Stimulated activated CD4-positive, alpha-beta T cell treated with anti-CD3 and anti-CD28 coated beads, Interleukin-1b, Interleukin-23, amount 100 ng/mL, for 24 hours (primary cell): ENCODE data around the gene ATRAID.
"Not testable (repeated sequence)": the region's sequence is repeated elsewhere in the genome, so short reads cannot be mapped to it uniquely, and the experiment has no call there.

Experiments used
- DNase-seq, 4 experiments: peaks; one replicate each; pipeline ENCODE4 v3.0.0-alpha.2; 2020; ENCODE audit warnings: low read depth in 4 of 4, low spot score in 1 of 4

The ATRAID gene

DNA sequence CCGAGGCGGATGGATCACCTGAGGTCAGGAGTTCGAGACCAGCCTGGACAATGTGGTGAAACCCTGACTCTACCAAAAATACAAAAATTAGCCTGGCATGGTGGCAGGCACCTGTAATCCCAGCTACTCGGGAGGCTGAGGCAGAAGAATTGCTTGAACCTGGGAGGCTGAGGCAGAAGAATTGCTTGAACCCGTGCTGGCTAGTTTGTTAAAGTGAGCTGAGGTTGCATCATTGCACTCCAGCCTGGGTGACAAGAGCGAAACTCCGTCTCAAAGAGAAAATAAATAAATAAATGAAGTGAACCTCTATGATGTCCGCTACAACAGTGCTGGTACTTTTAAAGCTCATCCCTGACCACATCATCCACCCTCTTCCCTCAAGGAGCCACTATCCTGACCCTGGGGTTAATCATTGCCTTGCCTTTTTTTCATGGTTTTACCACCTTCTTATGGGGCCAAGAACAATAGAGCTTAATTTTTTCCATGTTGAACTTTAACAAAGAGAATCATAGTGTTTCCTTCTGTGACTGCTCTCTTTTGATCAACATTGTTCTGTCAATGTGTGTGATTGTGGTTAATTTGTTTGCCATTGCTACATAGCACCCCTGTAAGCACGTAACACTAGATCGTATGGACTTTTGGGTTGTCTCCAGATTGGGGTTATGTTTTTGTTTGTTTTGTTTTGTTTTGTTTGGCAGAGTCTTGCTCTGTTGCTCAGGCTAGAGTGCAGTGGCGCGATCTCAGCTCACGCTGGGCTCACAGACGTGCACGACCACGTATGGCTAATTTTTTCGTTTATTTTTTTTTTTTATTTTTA lies 17.1 kb upstream of the ATRAID start:
- no peak for DNase-seq

DNA sequence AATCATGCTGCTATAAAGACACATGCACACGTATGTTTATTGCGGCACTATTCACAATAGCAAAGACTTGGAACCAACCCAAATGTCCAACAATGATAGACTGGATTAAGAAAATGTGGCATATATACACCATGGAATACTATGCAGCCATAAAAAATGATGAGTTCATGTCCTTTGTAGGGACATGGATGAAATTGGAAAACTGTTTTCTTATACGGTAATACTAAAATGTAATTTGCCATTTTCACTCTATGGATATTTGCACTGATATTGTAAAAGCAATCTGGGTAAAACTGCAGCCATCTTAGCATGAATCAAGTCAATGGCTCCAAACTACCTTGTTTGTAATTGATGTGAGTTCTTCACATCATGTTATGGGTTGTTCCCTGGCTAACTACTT lies 16.0 kb upstream of the ATRAID start:
- DNase-seq: not testable (repeated sequence)

DNA sequence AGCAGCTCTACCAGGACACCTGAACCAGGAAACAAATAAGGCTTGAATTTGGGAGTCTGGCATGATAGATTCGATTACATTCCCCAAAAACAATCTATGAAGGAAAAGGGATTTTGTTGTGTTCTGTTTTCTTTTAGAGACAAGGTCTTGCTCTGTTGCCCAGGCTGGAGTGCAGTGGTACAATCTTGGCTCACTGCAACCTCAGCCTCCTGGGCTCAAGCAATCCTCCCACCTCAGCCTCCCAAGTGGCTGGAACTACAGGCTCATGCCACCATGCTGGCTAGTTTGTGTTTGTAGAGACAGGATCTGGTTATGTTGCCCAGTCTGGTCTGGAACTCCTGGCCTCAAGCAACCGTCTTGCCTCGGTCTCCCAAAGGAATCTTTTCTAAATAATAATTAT lies 13.8 kb upstream of the ATRAID start:
- not testable (repeated sequence) for DNase-seq

GRCh38 chr2:27198627-27199026 lies 13.2 kb upstream of the ATRAID start:
- no peak for DNase-seq

DNA sequence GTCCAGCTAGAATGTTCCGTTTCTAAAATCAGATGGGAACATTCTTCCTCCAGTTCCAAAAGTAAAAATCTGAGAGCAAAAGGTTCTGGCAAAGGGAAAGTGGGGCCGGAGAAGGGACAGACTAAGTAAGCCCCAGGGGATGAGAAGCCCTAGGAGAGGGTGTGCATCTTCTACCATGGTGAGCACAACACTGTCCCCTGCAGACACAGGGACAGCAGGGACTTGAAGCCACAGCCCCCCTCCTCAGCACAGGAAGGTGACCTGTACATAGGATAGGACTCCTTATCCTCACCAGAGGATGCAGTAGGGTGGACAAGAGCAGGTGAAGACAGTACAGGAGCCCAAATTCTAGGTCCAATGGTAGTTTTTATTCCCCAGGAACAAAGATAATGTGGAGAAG lies 12.6 kb upstream of the ATRAID start:
- no peak for DNase-seq

DNA sequence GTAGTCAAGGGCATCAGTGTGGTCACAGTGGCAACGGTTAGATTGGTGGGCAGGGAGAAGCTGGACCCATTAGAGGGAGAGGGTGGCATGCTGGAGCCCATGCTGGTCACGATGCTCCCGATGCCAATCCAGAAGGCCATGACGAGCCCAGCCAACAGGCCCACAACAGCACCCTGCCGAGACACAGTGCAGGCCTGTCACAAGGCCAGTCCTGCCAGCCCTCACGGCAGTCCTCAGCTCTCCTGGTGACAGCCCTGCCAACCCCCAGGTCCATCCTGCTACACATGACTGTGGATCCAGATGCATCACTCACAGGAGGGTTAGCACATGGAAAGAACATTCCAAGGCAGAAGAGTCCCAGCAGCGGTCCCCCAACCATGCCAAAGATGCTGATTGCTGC lies 10.2 kb upstream of the ATRAID start:
- DNase-seq: no peak

DNA sequence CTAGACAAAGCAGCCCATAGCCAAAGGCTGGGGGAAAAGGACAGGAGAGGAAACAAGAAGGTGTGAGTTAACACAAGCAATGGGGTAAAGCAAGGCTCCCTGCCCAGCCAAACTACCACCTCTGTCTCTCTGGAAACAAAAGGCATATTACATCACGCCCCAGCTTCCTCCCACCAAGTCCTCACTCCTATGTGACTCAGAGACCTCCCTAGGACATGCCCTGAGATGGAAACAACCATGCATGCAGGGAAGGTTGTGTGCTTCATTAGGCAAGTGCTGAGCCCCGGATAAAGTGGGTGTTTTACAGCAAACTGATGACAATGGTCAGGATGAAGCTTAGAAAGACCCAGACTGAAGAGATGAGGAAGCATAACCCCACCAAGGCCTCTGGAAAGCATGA lies 9.0 kb upstream of the ATRAID start:
- no peak for DNase-seq

GRCh38 chr2:27203741-27204140 lies 8.1 kb upstream of the ATRAID start:
- no peak for DNase-seq

GRCh38 chr2:27204566-27204965 lies 7.3 kb upstream of the ATRAID start:
- no peak for DNase-seq

- DNase-seq: no peak
These were observed 6.6 kb upstream of the ATRAID start for GRCh38 chr2:27205206-27205605.

DNA sequence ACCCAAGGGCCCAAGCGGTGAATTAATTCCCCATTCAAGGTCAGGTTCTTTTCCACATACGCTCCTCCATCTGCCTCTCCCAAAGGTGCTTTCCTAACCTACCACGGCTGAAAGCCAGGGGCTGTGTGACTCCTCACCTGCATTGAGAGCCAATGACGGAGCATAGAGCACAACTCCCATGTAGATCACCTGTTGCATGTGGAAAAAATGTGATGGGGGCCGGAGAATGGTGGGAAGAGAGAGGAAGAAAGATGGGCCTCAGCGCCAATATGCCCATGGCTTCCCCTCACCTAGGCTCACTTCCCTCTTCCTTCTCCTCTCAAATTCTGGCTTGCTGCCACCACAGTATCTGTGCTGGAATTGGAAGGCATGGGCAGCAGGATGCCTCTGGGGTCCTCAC lies 5.5 kb upstream of the ATRAID start:
- DNase-seq: no peak

DNA sequence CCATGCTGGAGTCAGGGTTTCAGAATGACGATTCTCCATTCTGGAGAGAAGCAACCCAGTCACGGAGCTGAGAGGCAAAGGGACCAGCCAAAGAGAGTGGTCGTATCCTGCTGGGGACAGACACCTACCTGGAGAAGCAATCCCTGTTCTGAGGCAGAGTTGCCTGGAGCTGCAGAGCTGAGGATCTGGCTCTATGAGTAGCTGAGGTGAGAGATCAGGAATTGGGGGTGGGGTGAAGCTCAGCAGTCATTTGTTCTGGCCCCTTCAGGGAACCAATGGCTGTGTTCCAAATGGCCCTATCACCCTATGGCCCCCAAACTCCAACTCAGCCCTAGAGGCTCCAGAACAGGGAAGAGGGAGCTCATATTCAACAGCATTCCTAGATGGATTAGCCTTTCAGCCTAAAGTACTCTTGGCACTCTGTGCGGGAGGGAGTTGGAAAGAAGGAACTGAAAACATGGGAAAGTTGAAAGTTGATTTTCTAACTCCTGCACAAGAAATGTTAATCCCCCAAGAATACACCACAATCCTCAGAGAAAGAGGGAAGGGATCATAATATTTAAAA lies 3.3 kb upstream of the ATRAID start:
- no peak for DNase-seq

GRCh38 chr2:27209621-27210401 lies 2.0 kb upstream of the ATRAID start:
- DNase-seq: no peak

GRCh38 chr2:27211241-27211942 lies 449 bp upstream of the ATRAID start:
- DNase-seq: no peak

- no peak for DNase-seq
These were observed 1.0 kb downstream of the ATRAID start for GRCh38 chr2:27212626-27213471.

GRCh38 chr2:27214941-27215340 lies 3.1 kb downstream of the ATRAID start:
- DNase-seq: no peak

GRCh38 chr2:27216416-27217137 lies 4.7 kb downstream of the ATRAID start:
- DNase-seq: no peak

- peak; percentile 79 to 86 (median 84) for DNase-seq
These were observed 5.6 kb downstream of the ATRAID start, which contains the start of gene CAD for GRCh38 chr2:27217173-27218121. Gene CAD, plus strand, starts transcription at chr2:27217369. Its CDS starts 183 bp downstream, at chr2:27217552.

GRCh38 chr2:27218614-27219013 lies 6.8 kb downstream of the ATRAID start:
- DNase-seq: no peak
